ENCODE measurements around the gene MYD88. TPM values are rescaled to one million over a fixed set of nuclear protein-coding genes. Genes with fewer than 3 reads are reported as not detected.

The MYD88 gene
- polyA plus RNA-seq, 1 donor from 2014 or later, result 0.14 TPM

DNA sequence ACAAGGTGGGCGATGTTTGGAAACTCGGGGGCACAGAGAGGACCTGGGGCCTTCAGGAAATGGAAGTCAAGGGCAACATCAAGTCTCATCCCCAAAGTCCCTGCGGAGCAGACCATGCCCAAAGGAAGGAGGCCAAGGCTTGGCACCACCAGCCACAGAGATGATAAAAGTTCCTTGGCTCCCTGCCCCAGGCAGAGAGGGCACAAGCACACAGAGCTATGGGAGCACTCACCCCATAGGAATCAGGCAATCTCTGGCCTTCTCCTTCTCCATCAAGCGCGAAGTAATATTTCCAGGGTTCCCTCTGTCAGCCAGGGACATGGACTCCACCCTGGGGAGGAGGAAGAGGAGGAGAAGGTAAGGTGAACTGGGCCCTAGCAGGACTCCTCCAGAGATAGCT lies 9.4 kb upstream of the MYD88 start:
- TF ChIP-seq MXI1 (conservative IDR thresholded peaks at IDR 0.05; ENCODE audit: poor library complexity, severe bottlenecking), result no peak
- no peak for TF ChIP-seq EZH2 (IDR thresholded peaks at IDR 0.05; ENCODE audit: borderline replicate concordance, insufficient read depth, low read length, poor library complexity, severe bottlenecking)
- TF ChIP-seq, protein P1, sequence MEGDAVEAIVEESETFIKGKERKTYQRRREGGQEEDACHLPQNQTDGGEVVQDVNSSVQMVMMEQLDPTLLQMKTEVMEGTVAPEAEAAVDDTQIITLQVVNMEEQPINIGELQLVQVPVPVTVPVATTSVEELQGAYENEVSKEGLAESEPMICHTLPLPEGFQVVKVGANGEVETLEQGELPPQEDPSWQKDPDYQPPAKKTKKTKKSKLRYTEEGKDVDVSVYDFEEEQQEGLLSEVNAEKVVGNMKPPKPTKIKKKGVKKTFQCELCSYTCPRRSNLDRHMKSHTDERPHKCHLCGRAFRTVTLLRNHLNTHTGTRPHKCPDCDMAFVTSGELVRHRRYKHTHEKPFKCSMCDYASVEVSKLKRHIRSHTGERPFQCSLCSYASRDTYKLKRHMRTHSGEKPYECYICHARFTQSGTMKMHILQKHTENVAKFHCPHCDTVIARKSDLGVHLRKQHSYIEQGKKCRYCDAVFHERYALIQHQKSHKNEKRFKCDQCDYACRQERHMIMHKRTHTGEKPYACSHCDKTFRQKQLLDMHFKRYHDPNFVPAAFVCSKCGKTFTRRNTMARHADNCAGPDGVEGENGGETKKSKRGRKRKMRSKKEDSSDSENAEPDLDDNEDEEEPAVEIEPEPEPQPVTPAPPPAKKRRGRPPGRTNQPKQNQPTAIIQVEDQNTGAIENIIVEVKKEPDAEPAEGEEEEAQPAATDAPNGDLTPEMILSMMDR (IDR thresholded peaks at IDR 0.05; ENCODE audit: poor library complexity, severe bottlenecking), result no peak
- TF ChIP-seq RAD21 (conservative IDR thresholded peaks at IDR 0.05), result no peak
- TF ChIP-seq POLR2AphosphoS5 (IDR thresholded peaks at IDR 0.05), result no peak
- no peak for TF ChIP-seq EP300 (conservative IDR thresholded peaks at IDR 0.05; ENCODE audit: poor library complexity, severe bottlenecking)
- TF ChIP-seq TAF1 (IDR thresholded peaks at IDR 0.05; ENCODE audit: low read depth), result no peak
- TF ChIP-seq, protein P2, sequence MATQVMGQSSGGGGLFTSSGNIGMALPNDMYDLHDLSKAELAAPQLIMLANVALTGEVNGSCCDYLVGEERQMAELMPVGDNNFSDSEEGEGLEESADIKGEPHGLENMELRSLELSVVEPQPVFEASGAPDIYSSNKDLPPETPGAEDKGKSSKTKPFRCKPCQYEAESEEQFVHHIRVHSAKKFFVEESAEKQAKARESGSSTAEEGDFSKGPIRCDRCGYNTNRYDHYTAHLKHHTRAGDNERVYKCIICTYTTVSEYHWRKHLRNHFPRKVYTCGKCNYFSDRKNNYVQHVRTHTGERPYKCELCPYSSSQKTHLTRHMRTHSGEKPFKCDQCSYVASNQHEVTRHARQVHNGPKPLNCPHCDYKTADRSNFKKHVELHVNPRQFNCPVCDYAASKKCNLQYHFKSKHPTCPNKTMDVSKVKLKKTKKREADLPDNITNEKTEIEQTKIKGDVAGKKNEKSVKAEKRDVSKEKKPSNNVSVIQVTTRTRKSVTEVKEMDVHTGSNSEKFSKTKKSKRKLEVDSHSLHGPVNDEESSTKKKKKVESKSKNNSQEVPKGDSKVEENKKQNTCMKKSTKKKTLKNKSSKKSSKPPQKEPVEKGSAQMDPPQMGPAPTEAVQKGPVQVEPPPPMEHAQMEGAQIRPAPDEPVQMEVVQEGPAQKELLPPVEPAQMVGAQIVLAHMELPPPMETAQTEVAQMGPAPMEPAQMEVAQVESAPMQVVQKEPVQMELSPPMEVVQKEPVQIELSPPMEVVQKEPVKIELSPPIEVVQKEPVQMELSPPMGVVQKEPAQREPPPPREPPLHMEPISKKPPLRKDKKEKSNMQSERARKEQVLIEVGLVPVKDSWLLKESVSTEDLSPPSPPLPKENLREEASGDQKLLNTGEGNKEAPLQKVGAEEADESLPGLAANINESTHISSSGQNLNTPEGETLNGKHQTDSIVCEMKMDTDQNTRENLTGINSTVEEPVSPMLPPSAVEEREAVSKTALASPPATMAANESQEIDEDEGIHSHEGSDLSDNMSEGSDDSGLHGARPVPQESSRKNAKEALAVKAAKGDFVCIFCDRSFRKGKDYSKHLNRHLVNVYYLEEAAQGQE (IDR thresholded peaks at IDR 0.05; ENCODE audit: borderline replicate concordance), result no peak
- no peak for TF ChIP-seq SMC3 (conservative IDR thresholded peaks at IDR 0.05; ENCODE audit: poor library complexity)
- Histone ChIP-seq H2AFZ (ENCODE audit: low read depth, low read length) (no peak overlapping the region), H3K9ac (ENCODE audit: low read length) (no peak overlapping the region), H3K27ac (ENCODE audit: low read length) (no peak overlapping the region), H3K4me3 (ENCODE audit: low read length) (no peak overlapping the region), H3K9me2 (ENCODE audit: insufficient read depth, low read length) (no peaks in the 10 kb centered on the region), H3K36me3 (ENCODE audit: insufficient read depth, low read length) (peaks cover 5% of the 10 kb centered on the region), H3K27me3 (ENCODE audit: insufficient read depth, low read depth, low read length) (no peaks in the 10 kb centered on the region), H4K20me1 (ENCODE audit: insufficient read depth) (no peaks in the 10 kb centered on the region), H3F3A (ENCODE audit: insufficient read depth, low read length, poor library complexity, severe bottlenecking) (no peaks in the 10 kb centered on the region), H3K9me3 (ENCODE audit: low read length) (no peaks in the 10 kb centered on the region), H3K79me2 (replicated peaks; ENCODE audit: insufficient read depth, low read length) (no peaks in the 10 kb centered on the region), H3K4me2 (ENCODE audit: low read length) (no peak overlapping the region)

DNA sequence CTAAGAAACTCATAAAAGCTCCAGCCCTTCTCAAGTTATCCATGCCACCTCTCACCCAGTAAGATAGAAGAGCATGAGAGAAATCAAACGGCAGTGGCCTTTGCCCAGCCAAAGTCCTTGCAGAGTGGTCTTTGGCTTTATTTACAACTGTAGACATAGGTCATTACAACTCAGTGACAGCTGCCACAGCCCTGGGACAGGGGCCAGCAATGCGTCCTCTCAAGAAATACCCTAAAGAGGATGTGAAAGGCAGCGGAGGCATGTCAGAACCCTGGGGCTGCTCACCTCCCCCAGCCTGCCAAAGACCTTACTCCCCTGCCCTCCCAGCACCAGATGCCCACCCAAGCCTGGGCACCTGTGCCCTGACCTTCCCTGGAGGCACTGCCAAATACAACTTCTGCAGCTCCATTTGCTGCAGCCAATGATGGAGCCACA lies 7.8 kb upstream of the MYD88 start:
- H3F3A ChIP-seq (ENCODE audit: insufficient read depth, low read length, poor library complexity, severe bottlenecking), result no peaks in the 10 kb centered on the region
- TF ChIP-seq, protein P1 (IDR thresholded peaks at IDR 0.05; ENCODE audit: poor library complexity, severe bottlenecking), result no peak
- TF ChIP-seq SMC3 (conservative IDR thresholded peaks at IDR 0.05; ENCODE audit: poor library complexity), result no peak
- no peak for TF ChIP-seq MXI1 (conservative IDR thresholded peaks at IDR 0.05; ENCODE audit: poor library complexity, severe bottlenecking)
- TF ChIP-seq TAF1 (IDR thresholded peaks at IDR 0.05; ENCODE audit: low read depth), result no peak
- no peak for TF ChIP-seq POLR2AphosphoS5 (IDR thresholded peaks at IDR 0.05)
- TF ChIP-seq, protein P2 (IDR thresholded peaks at IDR 0.05; ENCODE audit: borderline replicate concordance), result no peak
- no peak for TF ChIP-seq EP300 (conservative IDR thresholded peaks at IDR 0.05; ENCODE audit: poor library complexity, severe bottlenecking)
- TF ChIP-seq RAD21 (conservative IDR thresholded peaks at IDR 0.05), result no peak
- TF ChIP-seq EZH2 (IDR thresholded peaks at IDR 0.05; ENCODE audit: borderline replicate concordance, insufficient read depth, low read length, poor library complexity, severe bottlenecking), result no peak
- H3K36me3 ChIP-seq (ENCODE audit: insufficient read depth, low read length), result peaks cover 2% of the 10 kb centered on the region
- no peak overlapping the region for H3K4me2 ChIP-seq (ENCODE audit: low read length)
- H3K27ac ChIP-seq (ENCODE audit: low read length), result no peak overlapping the region
- no peaks in the 10 kb centered on the region for H3K9me2 ChIP-seq (ENCODE audit: insufficient read depth, low read length)
- H3K9ac ChIP-seq (ENCODE audit: low read length), result no peak overlapping the region
- H3K4me3 ChIP-seq (ENCODE audit: low read length), result no peak overlapping the region
- no peaks in the 10 kb centered on the region for H3K27me3 ChIP-seq (ENCODE audit: insufficient read depth, low read depth, low read length)
- no peaks in the 10 kb centered on the region for H3K79me2 ChIP-seq (replicated peaks; ENCODE audit: insufficient read depth, low read length)
- H3K9me3 ChIP-seq (ENCODE audit: low read length), result no peaks in the 10 kb centered on the region
- no peaks in the 10 kb centered on the region for H4K20me1 ChIP-seq (ENCODE audit: insufficient read depth)
- no peak overlapping the region for H2AFZ ChIP-seq (ENCODE audit: low read depth, low read length)

Data from neural cell (in vitro differentiated cells).